Measurements from ENCODE around the gene TANC1.

- TF ChIP-seq CTCF (IDR thresholded peaks at IDR 0.05; ENCODE audit: poor library complexity, severe bottlenecking) (no peak), TAF1 (IDR thresholded peaks at IDR 0.05; ENCODE audit: low read depth) (no peak), EZH2 (IDR thresholded peaks at IDR 0.05; ENCODE audit: borderline replicate concordance, insufficient read depth, low read length, poor library complexity, severe bottlenecking) (no peak), RAD21 (conservative IDR thresholded peaks at IDR 0.05) (no peak), EP300 (conservative IDR thresholded peaks at IDR 0.05; ENCODE audit: poor library complexity, severe bottlenecking) (no peak), POLR2AphosphoS5 (IDR thresholded peaks at IDR 0.05) (no peak)
Measured at GRCh38 chr2:159054032-159054334, 85.5 kb downstream of the TANC1 start.

Data from neural cell (in vitro differentiated cells).